Right atrium auricular region (tissue), 2 donors: ENCODE measurements around the gene LDB3. TPM values are rescaled to one million over a fixed set of nuclear protein-coding genes. Genes with fewer than 3 reads are reported as not detected.
A peak's percentile ranks its signal among the peaks of the same experiment; 100 is the strongest.

ENCODE experiments used
- DNase-seq: peaks from one replicate; pipeline ENCODE4 v3.0.0-alpha.2; 2019; ENCODE audit warnings: low spot score
- H3K27ac ChIP-seq, 2 donors: fragments of 200-600 bp; sonication (generic); 1 replicate in 1 of 2; 2 replicates in 1 of 2; pipeline ENCODE4 v1.5.1; 2016 to 2019
- H3K27me3 ChIP-seq, 2 donors: fragments of 200-600 bp; sonication (generic); one replicate each; pipeline versions ENCODE4 v1.5.1 to v1.6.0; 2017 to 2019
- H3K36me3 ChIP-seq: fragments of 200-600 bp; sonication (generic); one replicate; pipeline ENCODE4 v1.5.1; 2016
- H3K4me1 ChIP-seq, 2 donors: fragments of 200-600 bp; sonication (generic); one replicate each; pipeline versions ENCODE4 v1.5.1 to v1.6.0; 2017 to 2019
- H3K4me3 ChIP-seq, 2 donors: fragments of 200-600 bp; sonication (generic); 1 replicate in 1 of 2; 2 replicates in 1 of 2; pipeline ENCODE4 v1.5.1; 2017 to 2019; ENCODE audit warnings: mild to moderate bottlenecking in 1 of 2, moderate library complexity in 1 of 2
- H3K9me3 ChIP-seq, 2 donors: fragments of 200-600 bp; sonication (generic); one replicate each; pipeline ENCODE4 v1.5.1; 2019
- CTCF ChIP-seq, 2 donors: fragments of 200-600 bp; sonication (generic); IDR thresholded peaks; one replicate each; pipeline ENCODE4 v1.5.1; 2019; ENCODE audit warnings: antibody characterized with exemption in 2 of 2
- total RNA-seq, 2 donors: library from RNA; depleted of rRNA; stranded (reverse); fragments of >200 nt; gene quantifications; one replicate each; pipeline ENCODE4 v1.1.0, GENCODE V29; 2016

The LDB3 gene
- total RNA-seq, 2 donors from 2014 or later, result 448 to 908 TPM

GRCh38 chr10:86699991-86700840 is 31.9 kb downstream of the LDB3 start:
- DNase-seq, result no peak

GRCh38 chr10:86700851-86701617 is 32.7 kb downstream of the LDB3 start:
- Histone ChIP-seq H3K4me1 (peaks cover 0 to 26% of the 10 kb centered on the region in 2 donors), H3K27ac (peak overlapping the region; percentile 31 to 34), H3K36me3 (peaks cover 63% of the 10 kb centered on the region), H3K4me3 (no peak overlapping the region), H3K9me3 (no peaks in the 10 kb centered on the region), H3K27me3 (no peaks in the 10 kb centered on the region)
- no peak for TF ChIP-seq CTCF (IDR thresholded peaks at IDR 0.05)
- no peak for DNase-seq

More at GRCh38 chr10:86699991-86700840, 31.9 kb downstream of the LDB3 start:
- H3K4me3 ChIP-seq, result no peak overlapping the region
- no peaks in the 10 kb centered on the region for H3K9me3 ChIP-seq
- H3K36me3 ChIP-seq, result peaks cover 62% of the 10 kb centered on the region
- H3K4me1 ChIP-seq, result peaks cover 0 to 27% of the 10 kb centered on the region in 2 donors
- H3K27ac ChIP-seq, result peak overlapping the region; percentile 31 to 34
- no peak for TF ChIP-seq CTCF (IDR thresholded peaks at IDR 0.05)
- H3K27me3 ChIP-seq, result no peaks in the 10 kb centered on the region

- Histone ChIP-seq H3K27me3 (no peaks in the 10 kb centered on the region), H3K27ac (no peak overlapping the region), H3K4me3 (no peak overlapping the region), H3K9me3 (no peaks in the 10 kb centered on the region), H3K36me3 (peaks cover 77% of the 10 kb centered on the region), H3K4me1 (peaks cover 0 to 38% of the 10 kb centered on the region in 2 donors)
- TF ChIP-seq CTCF (IDR thresholded peaks at IDR 0.05), result no peak
- no peak for DNase-seq
Observed at GRCh38 chr10:86703176-86703575, 34.9 kb downstream of the LDB3 start.

- Histone ChIP-seq H3K4me3 (no peak overlapping the region), H3K36me3 (peaks cover 77% of the 10 kb centered on the region)
Observed at GRCh38 chr10:86705139-86705538, 36.8 kb downstream of the LDB3 start.

GRCh38 chr10:86705905-86706304 is 37.6 kb downstream of the LDB3 start:
- Histone ChIP-seq H3K4me1 (peaks cover 0 to 51% of the 10 kb centered on the region in 2 donors), H3K9me3 (no peaks in the 10 kb centered on the region)

More at GRCh38 chr10:86705139-86705538, 36.8 kb downstream of the LDB3 start:
- no peak for DNase-seq
- Histone ChIP-seq H3K27me3 (no peaks in the 10 kb centered on the region), H3K9me3 (no peaks in the 10 kb centered on the region), H3K4me1 (peaks cover 0 to 46% of the 10 kb centered on the region in 2 donors), H3K27ac (no peak overlapping the region)
- TF ChIP-seq CTCF (IDR thresholded peaks at IDR 0.05), result no peak

More at GRCh38 chr10:86705905-86706304, 37.6 kb downstream of the LDB3 start:
- Histone ChIP-seq H3K27ac (peak overlapping the region; percentile 16 to 31), H3K36me3 (peaks cover 73% of the 10 kb centered on the region), H3K4me3 (no peak overlapping the region), H3K27me3 (no peaks in the 10 kb centered on the region)
- TF ChIP-seq CTCF (IDR thresholded peaks at IDR 0.05), result no peak
- DNase-seq, result no peak
